ENCODE measurements around the gene SYT5. TPM values are rescaled to one million over a fixed set of nuclear protein-coding genes. Genes with fewer than 3 reads are reported as not detected.
A peak's percentile ranks its signal among the peaks of the same experiment; 100 is the strongest.

SYT5 gene
- total and polyA plus RNA-seq, 9 of the 15 experiments (the other 6 are each of a cell fraction or from before 2014, with no cell fraction given), result 1.3 to 20.9 (median 8.8) TPM

GRCh38 chr19:55158423-55158822, 21.7 kb downstream of the SYT5 start:
- in situ Hi-C loops (cut with MboI), result loop anchor here (25.0 kb wide), 1 partner anchor 979 kb away; the partner anchor contains the start of gene ZNF444
- ATAC-seq, result peak; percentile 9
- FAIRE-seq, result no peak
- H3K36me3 ChIP-seq (ENCODE audit: control insufficient read depth, insufficient read depth, low read length), result peaks cover 8% of the 10 kb centered on the region; the same call in 1 of the 3 replicates
- H4K20me1 ChIP-seq (replicated peaks; ENCODE audit: control insufficient read depth, insufficient read depth, low read length), result no peaks in the 10 kb centered on the region
- no peaks in the 10 kb centered on the region for H3K9me1 ChIP-seq (ENCODE audit: control insufficient read depth, insufficient read depth, low read length)
- no peak overlapping the region for H2AFZ ChIP-seq (ENCODE audit: low read depth, low read length)
- peak overlapping the region; percentile 24 for H3K4me2 ChIP-seq (ENCODE audit: insufficient read depth, low read length)
- no peaks in the 10 kb centered on the region for H3K27me3 ChIP-seq (ENCODE audit: control insufficient read depth in 2 of 2, insufficient read depth in 2 of 2, low read length in 2 of 2)
- peaks cover 14% of the 10 kb centered on the region for H3K79me2 ChIP-seq (ENCODE audit: control insufficient read depth, insufficient read depth, low read length)
- ChIA-PET CTCF (ENCODE audit: low intra/inter-chr PET ratio) (no interaction called here), POLR2A (interaction anchor here (0.6 to 1.3 kb wide), 6 partner anchors 12 to 229 kb away, joined by 3 to 7 read pairs (median 3); partner anchors contain the start of genes GP6 and RDH13)
- peak in 1 of 4 experiments; percentile 8 for DNase-seq (ENCODE audit: extremely low read depth in 1 of 4, low spot score in 3 of 4)
- intact Hi-C loops (cut with micrococcal nuclease), result loop anchor here (10.0 kb wide), 1 partner anchor 346 kb away; no protein-coding TSS in a partner anchor
- H3K9ac ChIP-seq (ENCODE audit: insufficient read depth in 1 of 2, low read depth in 2 of 2, low read length in 2 of 2), result peak overlapping the region; percentile 34 to 87; a peak in 3 of 4 replicates
- 11% methylated on average over 4 of the region's 4 CpGs for WGBS (ENCODE audit: insufficient coverage, low coverage, missing lambda C conversion rate)
- H3K9me3 ChIP-seq (replicated peaks; ENCODE audit: control insufficient read depth, insufficient read depth, low read depth, low read length), result no peaks in the 10 kb centered on the region
- no peak overlapping the region for H3K4me3 ChIP-seq
- peak overlapping the region; percentile 66 for H3K27ac ChIP-seq (ENCODE audit: extremely low read depth, low read depth, low read length)
- H3K4me1 ChIP-seq (replicated peaks in 1 of 2; ENCODE audit: control insufficient read depth in 2 of 2, insufficient read depth in 2 of 2, low read length in 2 of 2), result peaks cover 34 to 67% of the 10 kb centered on the region in 2 experiments
- BruUV-seq (replicated peaks), result no TSS peak
- TF ChIP-seq NFRKB (IDR thresholded peaks at IDR 0.05; ENCODE audit: low read depth) (0 out of 2 replicates have a peak, but pooled peaks have one; percentile 34), ZNF436 (CRISPR knock-in tag; IDR thresholded peaks at IDR 0.05) (no peak), MXI1 (IDR thresholded peaks at IDR 0.05; ENCODE audit: low read depth, low read length) (no peak), GMEB1 (CRISPR knock-in tag; IDR thresholded peaks at IDR 0.05) (no peak), CHCHD3 (CRISPR knock-in tag; IDR thresholded peaks at IDR 0.05) (no peak), SMAD2 (IDR thresholded peaks at IDR 0.05; ENCODE audit: low read depth, low read length) (no peak), JUN (IDR thresholded peaks at IDR 0.05; ENCODE audit: borderline replicate concordance, low read depth, low read length) (no peak), JUN (CRISPR knock-in tag; IDR thresholded peaks at IDR 0.05; ENCODE audit: borderline replicate concordance) (no peak), MTA2 (IDR thresholded peaks at IDR 0.05; ENCODE audit: low read depth) (no peak), PML (IDR thresholded peaks at IDR 0.05; ENCODE audit: low read length) (no peak), BRF2 (IDR thresholded peaks at IDR 0.05; ENCODE audit: borderline replicate concordance, insufficient read depth, insufficient read length) (no peak), MIER1 (IDR thresholded peaks at IDR 0.05; ENCODE audit: low read depth) (peak; percentile 45; the same call in 1 of the 2 replicates), ZBTB9 (CRISPR knock-in tag; IDR thresholded peaks at IDR 0.05) (no peak)
